Neural cell (in vitro differentiated cells): ENCODE results near the gene B3GALT5.
A peak's percentile ranks its signal among the peaks of the same experiment; 100 is the strongest.

Experiments used
- EP300 ChIP-seq: fragments of 450-650 bp; conservative IDR thresholded peaks from 2 replicates; pipeline ENCODE4 v1.6.1; 2014; ENCODE audit warnings: antibody characterized with exemption, mild to moderate bottlenecking, moderate library complexity; ENCODE audit not compliant: poor library complexity, severe bottlenecking
- SMC3 ChIP-seq: fragments of 450-650 bp; conservative IDR thresholded peaks from 2 replicates; pipeline ENCODE4 v1.6.1; 2014; ENCODE audit warnings: antibody characterized with exemption, mild to moderate bottlenecking, moderate library complexity; ENCODE audit not compliant: poor library complexity
- TF ChIP-seq, protein P1 (sequence below): fragments of 450-650 bp; IDR thresholded peaks from 2 replicates; pipeline ENCODE4 v1.5.1; 2014; ENCODE audit warnings: antibody characterized with exemption, mild to moderate bottlenecking, moderate library complexity; ENCODE audit not compliant: poor library complexity, severe bottlenecking
- TF ChIP-seq, protein P2 (sequence below): IDR thresholded peaks from 2 replicates; pipeline ENCODE4 v1.6.1; 2012; ENCODE audit warnings: borderline replicate concordance

DNA sequence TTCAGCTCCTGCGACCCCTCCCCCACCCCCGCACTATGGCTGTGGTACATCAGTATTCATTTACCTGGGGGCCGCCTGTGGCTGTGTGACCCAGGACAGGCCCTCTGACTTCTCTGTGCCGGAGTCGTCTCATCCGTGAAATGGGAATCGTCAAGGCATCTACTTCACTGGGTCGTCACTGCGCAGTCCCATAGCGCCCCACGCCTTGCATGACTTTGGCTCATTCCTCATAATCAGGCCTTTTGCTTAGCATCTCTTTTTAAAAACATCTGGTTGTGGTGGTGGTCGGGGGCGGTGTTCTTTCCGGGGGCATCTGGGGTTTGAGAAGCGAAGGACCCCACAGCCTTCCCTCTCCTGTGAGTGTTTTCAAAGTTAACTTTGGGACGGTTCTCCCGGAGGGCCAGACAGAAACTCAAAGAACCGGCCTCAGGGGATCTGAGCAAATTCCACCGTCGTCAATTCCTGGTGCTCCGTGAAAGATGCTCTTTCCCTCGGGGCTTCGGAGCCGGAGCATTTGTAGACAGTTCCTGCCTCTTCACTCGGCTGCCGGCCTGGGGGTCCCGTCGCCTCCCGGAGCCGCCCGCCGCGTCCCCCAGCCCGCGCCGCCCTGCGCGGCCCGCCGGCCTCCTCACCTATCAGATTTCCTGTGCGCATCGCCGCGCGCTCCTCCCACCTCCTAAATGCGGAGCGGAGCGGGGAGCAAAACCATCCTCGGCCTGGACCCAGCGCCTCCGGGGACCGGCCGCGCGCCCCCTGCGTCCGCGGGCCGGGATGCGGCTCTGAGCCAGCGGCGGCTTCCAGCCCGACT lies at the start of gene B3GALT5:
- TF ChIP-seq, protein P1, sequence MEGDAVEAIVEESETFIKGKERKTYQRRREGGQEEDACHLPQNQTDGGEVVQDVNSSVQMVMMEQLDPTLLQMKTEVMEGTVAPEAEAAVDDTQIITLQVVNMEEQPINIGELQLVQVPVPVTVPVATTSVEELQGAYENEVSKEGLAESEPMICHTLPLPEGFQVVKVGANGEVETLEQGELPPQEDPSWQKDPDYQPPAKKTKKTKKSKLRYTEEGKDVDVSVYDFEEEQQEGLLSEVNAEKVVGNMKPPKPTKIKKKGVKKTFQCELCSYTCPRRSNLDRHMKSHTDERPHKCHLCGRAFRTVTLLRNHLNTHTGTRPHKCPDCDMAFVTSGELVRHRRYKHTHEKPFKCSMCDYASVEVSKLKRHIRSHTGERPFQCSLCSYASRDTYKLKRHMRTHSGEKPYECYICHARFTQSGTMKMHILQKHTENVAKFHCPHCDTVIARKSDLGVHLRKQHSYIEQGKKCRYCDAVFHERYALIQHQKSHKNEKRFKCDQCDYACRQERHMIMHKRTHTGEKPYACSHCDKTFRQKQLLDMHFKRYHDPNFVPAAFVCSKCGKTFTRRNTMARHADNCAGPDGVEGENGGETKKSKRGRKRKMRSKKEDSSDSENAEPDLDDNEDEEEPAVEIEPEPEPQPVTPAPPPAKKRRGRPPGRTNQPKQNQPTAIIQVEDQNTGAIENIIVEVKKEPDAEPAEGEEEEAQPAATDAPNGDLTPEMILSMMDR = no peak
- TF ChIP-seq, protein P2, sequence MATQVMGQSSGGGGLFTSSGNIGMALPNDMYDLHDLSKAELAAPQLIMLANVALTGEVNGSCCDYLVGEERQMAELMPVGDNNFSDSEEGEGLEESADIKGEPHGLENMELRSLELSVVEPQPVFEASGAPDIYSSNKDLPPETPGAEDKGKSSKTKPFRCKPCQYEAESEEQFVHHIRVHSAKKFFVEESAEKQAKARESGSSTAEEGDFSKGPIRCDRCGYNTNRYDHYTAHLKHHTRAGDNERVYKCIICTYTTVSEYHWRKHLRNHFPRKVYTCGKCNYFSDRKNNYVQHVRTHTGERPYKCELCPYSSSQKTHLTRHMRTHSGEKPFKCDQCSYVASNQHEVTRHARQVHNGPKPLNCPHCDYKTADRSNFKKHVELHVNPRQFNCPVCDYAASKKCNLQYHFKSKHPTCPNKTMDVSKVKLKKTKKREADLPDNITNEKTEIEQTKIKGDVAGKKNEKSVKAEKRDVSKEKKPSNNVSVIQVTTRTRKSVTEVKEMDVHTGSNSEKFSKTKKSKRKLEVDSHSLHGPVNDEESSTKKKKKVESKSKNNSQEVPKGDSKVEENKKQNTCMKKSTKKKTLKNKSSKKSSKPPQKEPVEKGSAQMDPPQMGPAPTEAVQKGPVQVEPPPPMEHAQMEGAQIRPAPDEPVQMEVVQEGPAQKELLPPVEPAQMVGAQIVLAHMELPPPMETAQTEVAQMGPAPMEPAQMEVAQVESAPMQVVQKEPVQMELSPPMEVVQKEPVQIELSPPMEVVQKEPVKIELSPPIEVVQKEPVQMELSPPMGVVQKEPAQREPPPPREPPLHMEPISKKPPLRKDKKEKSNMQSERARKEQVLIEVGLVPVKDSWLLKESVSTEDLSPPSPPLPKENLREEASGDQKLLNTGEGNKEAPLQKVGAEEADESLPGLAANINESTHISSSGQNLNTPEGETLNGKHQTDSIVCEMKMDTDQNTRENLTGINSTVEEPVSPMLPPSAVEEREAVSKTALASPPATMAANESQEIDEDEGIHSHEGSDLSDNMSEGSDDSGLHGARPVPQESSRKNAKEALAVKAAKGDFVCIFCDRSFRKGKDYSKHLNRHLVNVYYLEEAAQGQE = no peak
- peak; percentile 14 for TF ChIP-seq SMC3
- no peak for TF ChIP-seq EP300
